NCI-H2227 (cell line): ENCODE measurements around the gene OXT.

Experiments used
- DNase-seq: peaks from one replicate; lab custom pipeline; 2025; ENCODE audit not compliant: unreplicated experiment; lab: John Stamatoyannopoulos, UW

The OXT gene

GRCh38 chr20:3084283-3084985, 13.0 kb downstream of the OXT start, which contains the start of gene AVP:
TSS of gene AVP (minus strand) at chr20:3084724. CDS start at chr20:3084674, 50 bp downstream.
- DNase-seq, result no peak

DNA sequence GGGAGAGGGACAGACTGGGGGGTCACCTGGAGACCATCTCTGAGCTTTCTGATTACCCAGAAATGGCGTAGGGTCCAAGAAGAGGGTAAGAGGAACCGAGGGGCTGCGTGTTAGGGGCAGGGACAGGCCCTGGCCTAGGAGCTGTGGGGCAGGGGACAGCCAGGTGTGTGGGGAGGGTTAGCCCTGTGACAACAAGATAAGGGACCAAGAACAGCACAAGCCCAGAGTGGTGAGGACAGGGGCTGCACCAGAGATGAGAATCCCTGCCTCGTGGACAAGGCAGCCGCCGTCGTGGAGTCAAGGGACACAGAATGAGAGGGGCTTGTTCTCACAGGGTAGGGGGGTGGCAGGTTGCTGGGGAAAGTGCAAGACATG, 13.6 kb downstream of the OXT start:
- no peak for DNase-seq

- no peak for DNase-seq
Measured at GRCh38 chr20:3085571-3086072, 14.2 kb downstream of the OXT start.

- DNase-seq, result no peak
Measured at GRCh38 chr20:3088031-3088430, 16.6 kb downstream of the OXT start.

DNA sequence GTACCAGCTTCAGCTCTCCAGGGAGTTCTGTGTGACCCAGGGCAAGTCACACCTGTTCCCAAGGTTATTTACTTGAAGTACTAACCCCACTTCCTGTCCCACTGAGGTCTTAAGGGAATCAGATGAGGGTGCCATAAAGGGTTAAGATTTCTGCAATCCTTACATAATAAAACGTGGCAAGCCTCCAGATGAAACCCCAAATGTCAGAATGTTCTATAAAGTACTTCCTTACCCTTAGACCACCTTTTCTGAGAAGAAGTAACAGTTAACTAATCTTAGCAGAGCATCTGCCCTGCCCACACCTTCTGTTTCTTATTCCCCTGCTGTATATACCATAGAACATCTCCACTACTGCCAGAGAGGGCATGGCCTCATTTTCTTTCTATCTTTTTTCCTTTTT, 19.1 kb downstream of the OXT start:
- no peak for DNase-seq

DNA sequence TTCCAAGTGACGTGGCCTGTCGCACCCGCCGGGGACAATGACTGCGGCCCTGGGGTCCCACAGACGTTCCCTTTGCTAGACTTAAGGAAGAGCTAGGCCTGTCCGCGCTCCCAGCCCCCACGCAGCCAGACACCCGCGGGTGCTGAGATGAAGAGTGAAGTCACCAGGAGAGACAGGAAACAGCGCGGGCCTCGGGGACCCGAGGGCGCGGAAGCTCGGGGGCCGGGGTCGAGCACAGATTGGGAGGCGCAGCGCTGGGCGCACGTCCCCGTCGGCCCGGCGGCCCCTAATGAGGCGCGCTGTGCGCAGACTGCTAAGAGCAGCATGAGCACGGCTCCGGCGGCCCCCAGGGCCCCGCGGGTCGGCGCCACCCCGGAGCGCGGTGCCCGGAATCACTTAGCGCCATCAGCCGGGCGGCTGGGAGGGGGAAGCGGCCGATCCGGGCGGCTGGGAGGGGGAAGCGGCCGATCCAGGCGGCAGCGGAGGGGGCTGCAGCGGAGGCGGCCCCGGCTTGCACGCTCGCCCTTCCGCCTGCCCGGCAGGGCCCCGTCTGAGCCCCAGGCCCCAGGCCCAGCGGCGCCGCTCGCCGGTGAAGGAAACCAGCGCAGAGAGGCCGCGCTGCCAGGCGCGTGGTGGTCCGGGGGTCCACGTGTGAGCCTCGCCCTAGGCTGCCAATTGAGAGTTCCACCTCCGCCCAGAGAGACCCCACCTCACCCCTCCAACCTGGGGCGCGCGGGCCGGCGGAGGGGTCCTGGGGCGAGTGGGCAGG, 21.4 kb downstream of the OXT start:
- DNase-seq, result no peak

GRCh38 chr20:3093861-3094361, 22.5 kb downstream of the OXT start:
- no peak for DNase-seq

DNA sequence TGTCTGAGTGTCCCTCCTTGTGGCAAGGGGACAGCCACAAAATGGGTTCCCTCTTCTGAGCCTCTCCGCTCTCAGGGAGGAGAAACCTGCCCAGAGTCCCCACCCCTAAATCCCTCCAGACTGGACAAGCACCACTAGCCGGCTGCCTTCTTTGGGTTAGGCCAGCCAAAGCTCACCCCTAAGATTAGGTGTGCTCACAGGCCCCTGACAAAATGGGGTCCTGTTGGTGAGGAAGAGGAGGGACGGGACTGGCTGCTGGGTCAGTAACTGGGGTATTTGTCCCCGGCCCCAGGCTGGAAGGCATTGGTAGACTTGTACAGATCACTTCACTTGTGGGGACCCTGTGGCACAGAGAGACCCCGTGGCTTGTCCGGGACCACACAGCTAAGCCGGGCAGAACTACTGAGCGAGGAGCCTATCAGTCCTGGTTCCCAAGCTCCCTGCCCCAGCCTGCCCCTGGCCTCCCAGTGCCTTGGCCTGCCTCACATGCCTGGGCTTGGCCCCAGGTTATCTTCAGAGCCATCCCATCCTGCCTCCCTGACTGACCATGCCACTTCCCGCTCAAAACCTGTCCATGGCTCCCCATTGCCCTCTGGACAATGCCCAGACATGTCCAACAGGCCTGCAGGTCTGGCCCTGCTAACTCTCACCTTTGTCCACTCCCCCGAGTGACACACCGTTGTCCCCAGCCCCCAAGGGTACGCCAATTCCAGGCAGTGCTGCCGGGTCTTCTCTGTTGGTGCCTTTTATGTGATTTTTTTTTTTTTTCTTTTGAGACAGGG, 23.6 kb downstream of the OXT start:
- DNase-seq, result no peak

- no peak for DNase-seq
Measured at GRCh38 chr20:3100480-3100879, 29.1 kb downstream of the OXT start.

- DNase-seq, result no peak
Measured at GRCh38 chr20:3101251-3101650, 29.8 kb downstream of the OXT start.

- no peak for DNase-seq
Measured at GRCh38 chr20:3101737-3102574, 30.5 kb downstream of the OXT start.

- DNase-seq, result no peak
Measured at GRCh38 chr20:3102575-3103368, 31.4 kb downstream of the OXT start.

- no peak for DNase-seq
Measured at GRCh38 chr20:3103369-3104032, 32.1 kb downstream of the OXT start.

DNA sequence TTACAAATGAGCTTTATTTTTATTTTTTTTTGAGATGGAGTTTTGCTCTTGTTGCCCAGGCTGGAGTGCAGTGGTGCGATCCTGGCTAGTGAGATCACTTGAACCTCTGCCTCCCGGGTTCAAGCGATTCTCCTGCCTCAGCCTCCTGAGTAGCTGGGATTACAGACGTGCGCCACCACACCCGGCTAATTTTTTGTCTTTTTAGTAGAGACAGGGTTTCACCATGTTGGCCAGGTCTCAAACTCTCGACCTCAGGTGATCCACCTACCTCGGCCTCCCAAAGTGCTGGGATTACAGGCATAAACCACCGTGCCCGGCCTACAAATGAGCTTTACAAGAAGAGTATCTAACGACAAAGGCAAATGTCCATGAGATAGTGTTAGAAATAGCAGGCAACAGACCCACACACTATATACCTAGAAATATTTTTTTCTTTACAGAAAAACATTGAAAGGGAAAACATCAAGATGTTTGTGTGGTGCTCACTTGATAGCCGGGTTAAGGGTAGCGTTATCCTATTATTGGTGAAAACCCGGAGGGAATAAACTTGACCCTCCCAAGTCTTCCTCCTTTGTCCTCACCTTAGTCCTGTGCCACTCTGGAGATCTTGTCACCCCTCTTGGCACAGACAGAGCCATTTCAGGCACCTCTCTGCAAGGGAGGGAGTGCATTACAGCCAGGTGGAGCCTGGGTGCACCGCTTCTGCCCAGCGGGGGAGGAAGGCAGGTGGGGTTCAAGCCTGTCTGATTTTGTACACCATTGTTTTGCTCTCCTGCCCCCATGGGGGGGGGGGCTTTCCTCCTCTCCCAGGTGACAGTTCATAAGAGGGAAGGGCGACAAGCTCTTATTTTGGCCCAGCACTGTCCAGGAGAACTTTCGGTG, 34.1 kb downstream of the OXT start:
- DNase-seq, result no peak

DNA sequence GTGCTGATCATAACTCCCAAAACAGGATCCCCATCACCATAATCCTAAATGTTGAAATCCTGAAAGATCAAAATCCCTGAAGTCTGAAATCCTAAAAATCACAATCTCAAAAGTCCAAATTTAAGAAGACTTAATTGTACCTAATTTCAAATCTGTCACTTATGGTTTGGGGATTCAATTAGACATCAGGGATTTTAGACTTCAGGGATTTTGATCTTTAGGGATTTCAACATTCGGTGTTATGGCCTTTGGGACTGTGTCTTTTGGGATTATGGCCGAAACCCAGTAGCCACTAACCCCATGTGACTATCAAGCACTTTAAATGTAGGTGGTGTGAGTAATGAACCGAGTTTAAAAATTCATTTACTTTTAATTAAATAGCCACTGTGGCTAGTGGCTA, 34.8 kb downstream of the OXT start:
- no peak for DNase-seq

DNA sequence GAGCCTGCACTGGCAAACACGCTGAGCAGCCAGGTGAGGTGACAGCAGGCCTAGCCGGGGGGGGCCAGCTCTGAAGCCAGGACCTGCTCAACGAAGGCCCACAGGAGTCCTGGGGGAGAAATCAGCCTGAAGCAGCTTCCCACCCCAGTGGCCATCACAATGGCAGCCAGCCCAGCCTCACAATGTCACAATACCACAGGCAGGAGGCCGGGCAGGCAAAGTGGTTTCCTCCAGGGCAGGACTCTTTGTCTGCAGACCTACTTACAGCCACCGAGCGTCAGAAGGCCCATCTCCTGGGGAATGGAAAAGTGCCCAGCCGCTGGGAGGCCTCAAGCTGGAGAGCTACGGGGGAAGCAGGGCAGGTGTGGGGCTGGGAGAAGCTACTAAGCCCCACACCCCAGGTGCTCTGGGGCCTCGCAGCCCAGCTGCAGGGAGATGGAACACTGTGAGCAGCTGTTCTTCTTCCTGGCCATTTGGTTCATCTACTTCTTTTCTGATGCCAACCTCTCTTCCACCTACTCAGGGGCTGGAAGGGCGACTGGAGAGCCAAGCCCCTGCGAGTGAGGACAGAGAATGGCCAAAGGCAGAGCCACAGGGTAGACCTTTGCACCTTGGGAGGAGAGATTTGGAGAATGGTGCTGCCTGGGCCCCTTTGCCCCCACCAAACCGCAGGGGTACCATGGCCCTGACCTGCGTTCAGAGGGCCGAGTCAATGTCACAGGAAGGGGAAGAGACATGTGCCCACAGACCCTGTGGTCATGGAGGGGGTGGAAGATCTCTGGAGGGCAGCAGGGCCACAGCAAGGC, 35.4 kb downstream of the OXT start:
- DNase-seq, result no peak

DNA sequence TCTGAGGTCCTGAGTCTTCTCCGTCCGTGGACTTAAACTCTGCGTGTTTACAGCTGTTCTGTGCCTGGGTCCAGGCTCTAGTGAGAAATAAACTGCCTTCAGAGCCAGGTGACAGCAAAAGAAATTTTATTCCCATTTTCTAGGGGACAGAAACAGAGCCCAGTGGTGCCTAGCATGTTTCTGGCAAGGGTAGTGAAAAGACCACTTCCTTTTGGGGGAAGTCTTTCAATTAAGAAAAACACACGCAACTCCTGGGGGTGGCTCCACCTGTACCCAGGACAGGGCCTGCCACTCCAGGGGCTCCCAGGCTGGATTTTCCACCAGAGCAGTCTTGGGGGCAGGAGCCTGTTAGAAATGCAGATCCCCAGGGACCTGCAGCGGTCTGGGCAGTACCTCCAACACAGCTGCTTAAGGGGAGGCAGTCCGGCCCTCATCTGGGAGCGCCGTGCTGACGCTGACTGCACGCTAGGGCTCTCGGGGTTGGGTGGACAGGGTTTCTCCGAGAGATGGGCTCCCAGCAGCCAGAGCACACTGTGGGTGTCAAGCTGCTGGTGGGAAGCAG, 36.1 kb downstream of the OXT start:
- DNase-seq, result no peak
